Dendritic cell treated with granulocyte-macrophage colony-stimulating factor and Interleukin-4, amounts not matched to agents 40 ng/mL and 50 ng/mL, for 4 days (primary cell): ENCODE results near the gene GMEB2.
"Not testable (repeated sequence)": the region's sequence is repeated elsewhere in the genome, so short reads cannot be mapped to it uniquely, and the experiment has no call there.

Experiments used
- H3K27ac Mint-ChIP-seq: one replicate; pipeline ENCODE4 v1.8.0; 2022; ENCODE audit warnings: mild to moderate bottlenecking, mixed read lengths
- H3K27me3 Mint-ChIP-seq: one replicate; pipeline ENCODE4 v1.8.0; 2022; ENCODE audit warnings: mild to moderate bottlenecking, mixed read lengths
- H3K36me3 Mint-ChIP-seq: one replicate; pipeline ENCODE4 v1.8.0; 2022; ENCODE audit warnings: low read depth, mixed read lengths
- H3K4me1 Mint-ChIP-seq: one replicate; pipeline ENCODE4 v1.8.0; 2022; ENCODE audit warnings: low read depth, mixed read lengths
- H3K4me3 Mint-ChIP-seq: one replicate; pipeline ENCODE4 v1.8.0; 2022; ENCODE audit warnings: mild to moderate bottlenecking, moderate library complexity, mixed read lengths
- H3K9me3 Mint-ChIP-seq: one replicate; pipeline ENCODE4 v1.8.0; 2022; ENCODE audit warnings: mixed read lengths
- intact Hi-C: fragments of 100-400 bp; cut with micrococcal nuclease; formaldehyde crosslinking; loops from one replicate; pipeline ENCODE4 v1.15.0; 2022

Gene GMEB2

GRCh38 chr20:63622096-63622495, 4.8 kb downstream of the GMEB2 start:
- Mint-ChIP-seq H3K36me3 (peaks cover 42% of the 10 kb centered on the region), H3K27me3 (no peaks in the 10 kb centered on the region), H3K4me3 (no peak overlapping the region), H3K27ac (peak overlapping the region; percentile 33), H3K4me1 (peaks cover 26% of the 10 kb centered on the region), H3K9me3 (no peaks in the 10 kb centered on the region)
- intact Hi-C loops: no loop called here

GRCh38 chr20:63620991-63621390, 5.9 kb downstream of the GMEB2 start:
- Mint-ChIP-seq H3K9me3 (no peaks in the 10 kb centered on the region), H3K27ac (no peak overlapping the region), H3K4me3 (no peak overlapping the region), H3K27me3 (no peaks in the 10 kb centered on the region), H3K4me1 (peaks cover 26% of the 10 kb centered on the region), H3K36me3 (peaks cover 53% of the 10 kb centered on the region)
- intact Hi-C loops: no loop called here

DNA sequence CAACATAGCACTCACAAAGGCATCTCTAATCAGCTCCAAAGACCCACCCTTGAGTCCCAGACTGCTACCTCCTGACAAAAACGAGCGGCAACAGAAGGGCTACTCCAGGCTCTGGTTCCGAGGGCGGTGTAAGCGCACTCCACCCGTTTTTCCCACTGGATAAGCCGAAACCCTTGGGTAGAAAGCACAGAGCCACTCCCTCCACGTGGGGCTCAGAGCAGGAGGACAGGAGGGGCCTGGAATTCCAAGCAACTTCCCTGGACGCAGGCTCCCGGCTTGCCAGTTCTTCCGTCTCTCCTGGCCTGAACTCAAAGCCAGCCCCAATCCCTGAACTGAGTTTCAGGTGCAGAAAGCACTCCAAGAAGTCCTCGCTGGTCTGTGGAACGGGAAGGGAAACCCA, 7.4 kb downstream of the GMEB2 start:
- H3K27ac Mint-ChIP-seq: no peak overlapping the region
- peaks cover 13% of the 10 kb centered on the region for H3K4me1 Mint-ChIP-seq
- no peaks in the 10 kb centered on the region for H3K27me3 Mint-ChIP-seq
- peaks cover 6% of the 10 kb centered on the region for H3K9me3 Mint-ChIP-seq
- intact Hi-C loops: no loop called here
- peaks cover 68% of the 10 kb centered on the region for H3K36me3 Mint-ChIP-seq
- H3K4me3 Mint-ChIP-seq: no peak overlapping the region

DNA sequence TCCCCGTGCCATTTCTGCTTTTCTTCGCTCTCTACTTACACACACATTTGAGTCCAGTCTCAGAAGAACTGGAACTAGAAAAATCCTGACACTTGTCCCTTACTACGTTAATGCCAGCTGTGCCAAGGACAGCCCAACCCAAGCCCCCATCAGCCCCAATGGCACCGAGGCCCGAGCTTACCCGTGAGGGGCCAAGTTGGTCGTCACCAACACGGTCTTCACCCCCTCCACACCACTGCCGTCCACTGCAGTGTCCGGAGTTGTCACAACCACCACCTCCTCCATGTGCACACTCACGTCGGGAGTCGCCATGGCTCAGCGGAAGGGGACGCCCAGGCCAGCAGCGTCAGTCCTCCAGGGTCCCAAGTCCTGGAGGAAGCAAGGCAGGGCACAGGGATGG, 7.8 kb downstream of the GMEB2 start:
- Mint-ChIP-seq H3K4me3 (no peak overlapping the region), H3K27me3 (no peaks in the 10 kb centered on the region), H3K36me3 (peaks cover 70% of the 10 kb centered on the region), H3K9me3 (peaks cover 8% of the 10 kb centered on the region), H3K27ac (no peak overlapping the region), H3K4me1 (peaks cover 11% of the 10 kb centered on the region)
- intact Hi-C loops: no loop called here

DNA sequence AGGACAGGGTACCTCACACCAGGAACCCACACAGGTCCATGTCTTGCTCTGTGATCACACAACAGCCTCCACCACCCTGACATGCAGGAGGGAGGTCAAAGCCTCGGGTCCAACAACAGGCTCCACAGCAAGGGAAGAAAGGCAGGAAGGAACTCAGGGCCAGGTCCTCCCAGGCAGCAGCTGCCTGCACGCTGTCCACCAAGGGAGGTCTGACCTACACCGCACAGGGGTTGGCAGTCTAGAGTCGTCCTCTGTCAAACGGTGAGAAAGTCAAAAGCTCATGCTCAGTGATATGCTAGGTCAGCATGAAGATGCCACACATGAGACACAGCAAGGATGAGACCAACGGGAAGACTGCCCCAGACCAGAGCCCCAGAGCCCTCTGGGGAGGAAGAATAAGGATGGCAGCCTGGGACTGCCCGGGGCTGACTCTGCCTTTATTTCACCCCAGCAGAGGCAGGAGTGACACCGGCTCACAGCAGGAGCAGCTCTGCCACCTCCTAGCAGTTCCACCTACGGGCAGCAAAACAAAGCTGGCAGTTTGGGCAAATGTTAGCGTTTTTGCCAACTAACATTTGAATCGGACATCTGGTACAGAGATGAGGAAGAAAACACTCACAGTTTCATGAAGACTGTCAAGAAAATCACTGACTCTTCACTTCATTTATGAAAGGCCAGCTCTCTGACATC, 8.5 kb downstream of the GMEB2 start:
- no peak overlapping the region for H3K4me3 Mint-ChIP-seq
- intact Hi-C loops: no loop called here
- H3K9me3 Mint-ChIP-seq: peaks cover 8% of the 10 kb centered on the region
- no peaks in the 10 kb centered on the region for H3K27me3 Mint-ChIP-seq
- H3K27ac Mint-ChIP-seq: no peak overlapping the region
- H3K4me1 Mint-ChIP-seq: peaks cover 16% of the 10 kb centered on the region
- peaks cover 77% of the 10 kb centered on the region for H3K36me3 Mint-ChIP-seq

- Mint-ChIP-seq H3K4me1 (peaks cover 21% of the 10 kb centered on the region), H3K4me3 (no peak overlapping the region), H3K27me3 (no peaks in the 10 kb centered on the region), H3K36me3 (peaks cover 74% of the 10 kb centered on the region), H3K9me3 (peaks cover 8% of the 10 kb centered on the region), H3K27ac (no peak overlapping the region)
- intact Hi-C loops: no loop called here
Observed at GRCh38 chr20:63617876-63618265, 9.0 kb downstream of the GMEB2 start.

- Mint-ChIP-seq H3K27me3 (no peaks in the 10 kb centered on the region), H3K4me1 (peaks cover 22% of the 10 kb centered on the region), H3K9me3 (peaks cover 8% of the 10 kb centered on the region), H3K4me3 (no peak overlapping the region), H3K36me3 (peaks cover 71% of the 10 kb centered on the region), H3K27ac (no peak overlapping the region)
- intact Hi-C loops: no loop called here
Observed at GRCh38 chr20:63617092-63617875, 9.6 kb downstream of the GMEB2 start.

GRCh38 chr20:63613863-63614594, 12.9 kb downstream of the GMEB2 start:
- H3K27ac Mint-ChIP-seq: not testable (repeated sequence)
- intact Hi-C loops: loop anchor here (5.0 kb wide), 1 partner anchor 47 kb away; no protein-coding TSS in a partner anchor

GRCh38 chr20:63612276-63612931, 14.5 kb downstream of the GMEB2 start:
- Mint-ChIP-seq H3K9me3 (peaks cover 8% of the 10 kb centered on the region), H3K27ac (peak overlapping the region; percentile 87), H3K27me3 (no peaks in the 10 kb centered on the region), H3K36me3 (peaks cover 59% of the 10 kb centered on the region), H3K4me1 (peaks cover 44% of the 10 kb centered on the region), H3K4me3 (peak overlapping the region; percentile 60)
- intact Hi-C loops: loop anchor here (5.0 kb wide), 1 partner anchor 45 kb away; no protein-coding TSS in a partner anchor

More at GRCh38 chr20:63613863-63614594, 12.9 kb downstream of the GMEB2 start:
- not testable (repeated sequence) for H3K4me3 Mint-ChIP-seq, H3K27me3 Mint-ChIP-seq, H3K9me3 Mint-ChIP-seq
- Mint-ChIP-seq H3K36me3 (peaks cover 75% of the 10 kb centered on the region), H3K4me1 (peaks cover 44% of the 10 kb centered on the region)

- intact Hi-C loops: loop anchor here (5.0 kb wide), 1 partner anchor 44 kb away; no protein-coding TSS in a partner anchor
- H3K27me3 Mint-ChIP-seq: no peaks in the 10 kb centered on the region
- H3K4me3 Mint-ChIP-seq: no peak overlapping the region
- peaks cover 8% of the 10 kb centered on the region for H3K9me3 Mint-ChIP-seq
- peak overlapping the region; percentile 87 for H3K27ac Mint-ChIP-seq
- peaks cover 49% of the 10 kb centered on the region for H3K4me1 Mint-ChIP-seq
- peaks cover 51% of the 10 kb centered on the region for H3K36me3 Mint-ChIP-seq
Observed at GRCh38 chr20:63611646-63612045, 15.3 kb downstream of the GMEB2 start.

- Mint-ChIP-seq H3K4me1 (peaks cover 52% of the 10 kb centered on the region), H3K36me3 (peaks cover 43% of the 10 kb centered on the region), H3K27ac (peak overlapping the region; percentile 87), H3K9me3 (peaks cover 8% of the 10 kb centered on the region), H3K27me3 (no peaks in the 10 kb centered on the region), H3K4me3 (no peak overlapping the region)
- intact Hi-C loops: loop anchor here (5.0 kb wide), 1 partner anchor 44 kb away; no protein-coding TSS in a partner anchor
Observed at GRCh38 chr20:63610581-63611435, 16.1 kb downstream of the GMEB2 start.

- peaks cover 38% of the 10 kb centered on the region for H3K4me1 Mint-ChIP-seq
- intact Hi-C loops: no loop called here
- no peaks in the 10 kb centered on the region for H3K9me3 Mint-ChIP-seq
- H3K27ac Mint-ChIP-seq: peak overlapping the region; percentile 74
- H3K4me3 Mint-ChIP-seq: peak overlapping the region; percentile 13
- peaks cover 48% of the 10 kb centered on the region for H3K36me3 Mint-ChIP-seq
- no peaks in the 10 kb centered on the region for H3K27me3 Mint-ChIP-seq
Observed at GRCh38 chr20:63606686-63607085, 20.2 kb downstream of the GMEB2 start.

DNA sequence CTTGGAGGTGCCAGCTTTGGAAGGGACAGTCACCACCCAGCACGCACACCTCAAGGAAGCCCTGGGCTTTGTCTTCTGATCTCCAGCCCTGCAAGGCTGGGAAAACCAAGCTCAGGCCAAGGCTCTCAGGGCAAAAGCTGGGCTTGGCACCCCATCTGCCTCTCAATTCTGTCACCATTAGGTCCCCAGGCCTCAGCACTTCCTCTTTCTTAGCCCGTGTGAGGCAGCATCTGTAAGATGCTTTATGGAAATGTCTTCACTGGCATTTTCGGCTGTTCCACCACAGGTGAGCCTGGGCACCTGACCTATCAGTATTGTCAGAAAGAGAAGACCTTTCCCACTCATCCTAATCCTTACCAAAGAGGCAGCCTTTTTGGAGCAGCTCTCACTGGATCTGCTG, 24.6 kb downstream of the GMEB2 start:
- H3K36me3 Mint-ChIP-seq: peaks cover 78% of the 10 kb centered on the region
- H3K4me1 Mint-ChIP-seq: peaks cover 18% of the 10 kb centered on the region
- no peaks in the 10 kb centered on the region for H3K27me3 Mint-ChIP-seq
- H3K4me3 Mint-ChIP-seq: no peak overlapping the region
- H3K27ac Mint-ChIP-seq: no peak overlapping the region
- intact Hi-C loops: no loop called here
- no peaks in the 10 kb centered on the region for H3K9me3 Mint-ChIP-seq
